ENCODE measurements around the gene PRKD2. TPM values are rescaled to one million over a fixed set of nuclear protein-coding genes. Genes with fewer than 3 reads are reported as not detected.

PRKD2 gene
- total and polyA plus RNA-seq, 10 of the 15 experiments (the other 5 are each of a cell fraction or from before 2014, with no cell fraction given), result 2.3 to 98.8 (median 32.9) TPM

GRCh38 chr19:46718157-46718933 is 1.4 kb upstream of the PRKD2 start (continued):
- TF ChIP-seq HDAC6 (IDR thresholded peaks at IDR 0.05; ENCODE audit: unreplicated experiment), result no peak
- TF ChIP-seq SP1 (IDR thresholded peaks at IDR 0.05; ENCODE audit: low read depth, low read length), result no peak
- TF ChIP-seq E2F4 (IDR thresholded peaks at IDR 0.05; ENCODE audit: low read depth, low read length), result no peak
- TF ChIP-seq RELB (IDR thresholded peaks at IDR 0.05; ENCODE audit: low read depth), result no peak
- TF ChIP-seq SUPT20H (IDR thresholded peaks at IDR 0.05; ENCODE audit: borderline replicate concordance, control insufficient read depth, low read depth, low read length), result no peak
- peak; percentile 64 for TF ChIP-seq CUX1 (IDR thresholded peaks at IDR 0.05; ENCODE audit: insufficient replicate concordance, low read depth, low read length)
- TF ChIP-seq SIN3A (IDR thresholded peaks at IDR 0.05; ENCODE audit: low read depth, low read length), result 0 out of 2 replicates have a peak, but pooled peaks have one; percentile 38
- no peak for TF ChIP-seq FOXM1 (IDR thresholded peaks at IDR 0.05; ENCODE audit: low read depth, low read length)
- TF ChIP-seq YBX1 (IDR thresholded peaks at IDR 0.05), result no peak
- TF ChIP-seq PAX5 (IDR thresholded peaks at IDR 0.05; ENCODE audit: borderline replicate concordance, low read depth, low read length), result peak; percentile 42; the same call in 1 of the 2 replicates
- peak; percentile 66; the same call in 1 of the 2 replicates for TF ChIP-seq NFIC (IDR thresholded peaks at IDR 0.05; ENCODE audit: low read depth, low read length)
- peak; percentile 78; the same call in 1 of the 2 replicates for TF ChIP-seq TCF3 (IDR thresholded peaks at IDR 0.05; ENCODE audit: borderline replicate concordance, insufficient read depth, low read depth, low read length)
- TF ChIP-seq PKNOX1 (IDR thresholded peaks at IDR 0.05), result peak; percentile 93
- no peak; a peak in 1 of 4 replicates for TF ChIP-seq BHLHE40 (IDR thresholded peaks at IDR 0.05; ENCODE audit: borderline replicate concordance in 1 of 2, low read depth in 2 of 2, low read length in 1 of 2)
- TF ChIP-seq EP300 (IDR thresholded peaks at IDR 0.05; ENCODE audit: borderline replicate concordance in 1 of 2, control insufficient read depth in 1 of 2, low read depth in 2 of 2, low read length in 2 of 2), result peak; percentile 1 to 56; a peak in 1 of 4 replicates
- TF ChIP-seq FOXK2 (IDR thresholded peaks at IDR 0.05), result no peak
- TF ChIP-seq GABPA (IDR thresholded peaks at IDR 0.05; ENCODE audit: low read depth), result peak; percentile 80; the same call in 1 of the 2 replicates
- no peak for TF ChIP-seq HDAC2 (IDR thresholded peaks at IDR 0.05)
- TF ChIP-seq EGR1 (IDR thresholded peaks at IDR 0.05; ENCODE audit: borderline replicate concordance in 1 of 2, low read depth in 2 of 2, low read length in 2 of 2), result peak in 1 of 2 experiments; percentile 45; a peak in 1 of 3 replicates
- TF ChIP-seq ZNF24 (IDR thresholded peaks at IDR 0.05), result no peak

All from GM12878 (cell line).